Upper lobe of left lung (tissue), 6 donors: ENCODE data around the gene DLGAP4. TPM values are rescaled to one million over a fixed set of nuclear protein-coding genes. Genes with fewer than 3 reads are reported as not detected.

Experiments used
- ATAC-seq, 2 donors: fragments of 200-7000 bp; cut with Tn5 transposase; one replicate each; pipeline ENCODE4 v1.9.1; 2022; ENCODE audit warnings: mild to moderate bottlenecking in 2 of 2, moderate library complexity in 2 of 2; ENCODE audit not compliant: low FRiP score in 2 of 2
- DNase-seq, 2 donors: peaks; one replicate each; pipeline ENCODE4 v3.0.0-alpha.2; 2019 to 2020
- H3K27ac ChIP-seq, 4 donors: fragments of 200-600 bp; sonication (generic); one replicate each; pipeline ENCODE4 v1.5.1; 2016 to 2019
- H3K27me3 ChIP-seq, 4 donors: fragments of 200-600 bp; sonication (generic); one replicate each; pipeline ENCODE4 v1.5.1; 2017 to 2019
- H3K36me3 ChIP-seq, 4 donors: fragments of 200-600 bp; sonication (generic); one replicate each; pipeline ENCODE4 v1.5.1; 2016 to 2019
- H3K4me1 ChIP-seq, 4 donors: fragments of 200-600 bp; sonication (generic); one replicate each; pipeline ENCODE4 v1.5.1; 2018 to 2019
- H3K4me3 ChIP-seq, 4 donors: fragments of 200-600 bp; sonication (generic); one replicate each; pipeline ENCODE4 v1.5.1; 2017 to 2019; ENCODE audit warnings: mild to moderate bottlenecking in 2 of 4, moderate library complexity in 1 of 4
- H3K9me3 ChIP-seq, 4 donors: fragments of 200-600 bp; sonication (generic); one replicate each; pipeline ENCODE4 v1.5.1; 2018 to 2019
- CTCF ChIP-seq, 6 experiments: fragments of 450-650 bp in 4 of 6; fragments of 200-600 bp in 2 of 6; sonication (generic) in 2 of 6; IDR thresholded peaks; one replicate each; pipeline ENCODE4 v1.5.1; 2016 to 2019; ENCODE audit warnings: antibody characterized with exemption in 6 of 6
- EP300 ChIP-seq, 4 donors: sonication (generic); formaldehyde crosslinking; IDR thresholded peaks; one replicate each; pipeline ENCODE4 v1.5.1; 2017; ENCODE audit warnings: antibody characterized with exemption in 4 of 4, control low read depth in 2 of 4
- POLR2A ChIP-seq, 4 donors: fragments of 450-650 bp; IDR thresholded peaks; one replicate each; pipeline ENCODE4 v1.5.1; 2016 to 2017; ENCODE audit warnings: antibody characterized with exemption in 4 of 4, mild to moderate bottlenecking in 2 of 4
- POLR2AphosphoS5 ChIP-seq, 2 donors: sonication (generic); formaldehyde crosslinking; IDR thresholded peaks; one replicate each; pipeline ENCODE4 v1.5.1; 2017; ENCODE audit warnings: antibody characterized with exemption in 2 of 2
- WGBS, 2 donors: methylation state at CpG; one replicate each; pipeline ENCODE4 v1.1.5; 2017 to 2018; 5-methylcytosine and 5-hydroxymethylcytosine counted together
- total RNA-seq, 6 donors: library from RNA; depleted of rRNA in 4 of 6; stranded (reverse); fragments of >200 nt in 4 of 6; gene quantifications; one replicate each; pipeline versions ENCODE4 v1.1.0 to v1.2.1, GENCODE V29; 2016 to 2021
- donor health status: DM: no; HTN: no; CAD: no; lungs with moderate emphysema.
- donor health status: DM: no; HTN: yes; CAD: no; lungs with severe emphysema.

DLGAP4 gene
- total RNA-seq, 6 donors from 2014 or later = 31.5 to 92.0 (median 49.9) TPM

- DNase-seq = peak in 1 of 2 donors; percentile 58
- Histone ChIP-seq H3K4me3 (no peak overlapping the region), H3K27ac (no peak overlapping the region), H3K4me1 (peaks cover 8 to 17% (median 12%) of the 10 kb centered on the region in 4 donors), H3K27me3 (peaks cover 0 to 35% (median 23%) of the 10 kb centered on the region in 4 donors), H3K9me3 (no peaks in the 10 kb centered on the region), H3K36me3 (no peaks in the 10 kb centered on the region)
- no peak for ATAC-seq
- WGBS, 2 donors = 32 to 35% methylated on average over 12 to 16 of the region's 21 CpGs
- no peak for TF ChIP-seq CTCF (IDR thresholded peaks at IDR 0.05)
- TF ChIP-seq POLR2AphosphoS5 (IDR thresholded peaks at IDR 0.05) = no peak
- no peak for TF ChIP-seq POLR2A (IDR thresholded peaks at IDR 0.05)
- no peak for TF ChIP-seq EP300 (IDR thresholded peaks at IDR 0.05)
Measured at GRCh38 chr20:36307412-36308325, 1.5 kb downstream of the DLGAP4 start.

- Histone ChIP-seq H3K4me3 (no peak overlapping the region), H3K36me3 (no peaks in the 10 kb centered on the region), H3K27ac (no peak overlapping the region), H3K9me3 (no peaks in the 10 kb centered on the region), H3K27me3 (peaks cover 0 to 33% (median 23%) of the 10 kb centered on the region in 4 donors), H3K4me1 (peaks cover 8 to 17% (median 12%) of the 10 kb centered on the region in 4 donors)
- no peak for DNase-seq
- whole genome bisulfite sequencing, 2 donors = 83 to 85% methylated on average over 12 of the region's 12 CpGs
- TF ChIP-seq EP300 (IDR thresholded peaks at IDR 0.05) (no peak), CTCF (IDR thresholded peaks at IDR 0.05) (no peak), POLR2AphosphoS5 (IDR thresholded peaks at IDR 0.05) (no peak), POLR2A (IDR thresholded peaks at IDR 0.05) (no peak)
- ATAC-seq = no peak
Measured at GRCh38 chr20:36308353-36308752, 2.2 kb downstream of the DLGAP4 start.

- H3K4me1 ChIP-seq = peaks cover 8 to 17% (median 12%) of the 10 kb centered on the region in 4 donors
- TF ChIP-seq POLR2A (IDR thresholded peaks at IDR 0.05) = no peak
- TF ChIP-seq POLR2AphosphoS5 (IDR thresholded peaks at IDR 0.05) = no peak
- TF ChIP-seq CTCF (IDR thresholded peaks at IDR 0.05) = no peak
- TF ChIP-seq EP300 (IDR thresholded peaks at IDR 0.05) = no peak
- peak in 1 of 2 donors; percentile 20 for DNase-seq
- H3K36me3 ChIP-seq = no peaks in the 10 kb centered on the region
- no peak overlapping the region for H3K4me3 ChIP-seq
- H3K27me3 ChIP-seq = peaks cover 0 to 33% (median 23%) of the 10 kb centered on the region in 4 donors
- no peak for ATAC-seq
- 61 to 63% methylated on average over 12 of the region's 12 CpGs for WGBS, 2 donors
- no peak overlapping the region for H3K27ac ChIP-seq
- no peaks in the 10 kb centered on the region for H3K9me3 ChIP-seq
Measured at GRCh38 chr20:36308986-36309385, 2.8 kb downstream of the DLGAP4 start.

- no peak for ATAC-seq
- Histone ChIP-seq H3K4me3 (no peak overlapping the region), H3K27ac (no peak overlapping the region), H3K27me3 (peaks cover 0 to 31% (median 23%) of the 10 kb centered on the region in 4 donors), H3K9me3 (no peaks in the 10 kb centered on the region), H3K36me3 (no peaks in the 10 kb centered on the region), H3K4me1 (peaks cover 8 to 17% (median 12%) of the 10 kb centered on the region in 4 donors)
- TF ChIP-seq CTCF (IDR thresholded peaks at IDR 0.05) = no peak
- no peak for TF ChIP-seq POLR2A (IDR thresholded peaks at IDR 0.05)
- no peak for TF ChIP-seq POLR2AphosphoS5 (IDR thresholded peaks at IDR 0.05)
- no peak for TF ChIP-seq EP300 (IDR thresholded peaks at IDR 0.05)
- WGBS, 2 donors = 76 to 83% methylated on average over 3 of the region's 3 CpGs
- no peak for DNase-seq
Measured at GRCh38 chr20:36309643-36310042, 3.5 kb downstream of the DLGAP4 start.
